22Rv1 (cell line): Measurements from ENCODE around the gene MAN1B1.

Experiments
- ZFX ChIP-seq: fragments of 450-650 bp; IDR thresholded peaks from 2 replicates; pipeline ENCODE4 v1.6.1; 2017; ENCODE audit warnings: antibody characterized with exemption, borderline replicate concordance
- TF ChIP-seq, protein P1 (sequence below): fragments of 450-650 bp; IDR thresholded peaks from 2 replicates; pipeline ENCODE4 v1.5.1; 2017; ENCODE audit warnings: mild to moderate bottlenecking

DNA sequence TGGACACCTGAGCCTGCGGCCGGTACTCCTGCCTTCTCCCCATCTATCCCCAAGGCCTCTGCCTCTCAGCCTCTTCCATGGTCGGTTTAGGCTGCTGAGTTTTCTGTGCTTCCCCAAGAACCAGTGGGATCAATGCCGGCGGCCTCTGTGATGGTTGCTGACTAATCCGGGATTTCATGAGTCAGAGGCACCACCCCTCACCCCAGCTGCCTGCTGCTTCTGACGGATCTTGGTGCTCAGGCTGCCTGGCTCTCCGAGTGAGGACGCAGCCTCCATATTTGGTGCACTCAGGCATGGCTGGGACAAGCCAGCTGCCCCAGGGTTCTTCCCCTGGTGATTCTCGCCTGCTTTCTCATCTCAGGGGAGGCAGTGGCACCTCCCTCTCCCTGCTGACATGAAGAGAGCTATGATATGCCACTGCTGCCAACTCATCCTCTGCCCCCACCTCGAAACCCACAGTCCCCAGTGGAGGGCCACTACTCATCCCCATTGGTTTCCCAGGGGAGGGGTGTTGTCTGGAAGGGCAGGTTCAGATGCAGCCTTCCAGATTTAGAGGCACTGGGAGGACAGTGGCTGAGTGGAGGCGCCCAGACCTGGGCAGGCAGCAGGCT lies 3.3 kb upstream of the MAN1B1 start:
- TF ChIP-seq, protein P1, sequence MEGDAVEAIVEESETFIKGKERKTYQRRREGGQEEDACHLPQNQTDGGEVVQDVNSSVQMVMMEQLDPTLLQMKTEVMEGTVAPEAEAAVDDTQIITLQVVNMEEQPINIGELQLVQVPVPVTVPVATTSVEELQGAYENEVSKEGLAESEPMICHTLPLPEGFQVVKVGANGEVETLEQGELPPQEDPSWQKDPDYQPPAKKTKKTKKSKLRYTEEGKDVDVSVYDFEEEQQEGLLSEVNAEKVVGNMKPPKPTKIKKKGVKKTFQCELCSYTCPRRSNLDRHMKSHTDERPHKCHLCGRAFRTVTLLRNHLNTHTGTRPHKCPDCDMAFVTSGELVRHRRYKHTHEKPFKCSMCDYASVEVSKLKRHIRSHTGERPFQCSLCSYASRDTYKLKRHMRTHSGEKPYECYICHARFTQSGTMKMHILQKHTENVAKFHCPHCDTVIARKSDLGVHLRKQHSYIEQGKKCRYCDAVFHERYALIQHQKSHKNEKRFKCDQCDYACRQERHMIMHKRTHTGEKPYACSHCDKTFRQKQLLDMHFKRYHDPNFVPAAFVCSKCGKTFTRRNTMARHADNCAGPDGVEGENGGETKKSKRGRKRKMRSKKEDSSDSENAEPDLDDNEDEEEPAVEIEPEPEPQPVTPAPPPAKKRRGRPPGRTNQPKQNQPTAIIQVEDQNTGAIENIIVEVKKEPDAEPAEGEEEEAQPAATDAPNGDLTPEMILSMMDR, result no peak
- TF ChIP-seq ZFX, result no peak
